ENCODE results near the gene S100B. TPM values are rescaled to one million over a fixed set of nuclear protein-coding genes. Genes with fewer than 3 reads are reported as not detected.

S100B gene
- total RNA-seq, 1 donor from 2014 or later = 29.9 TPM

DNA sequence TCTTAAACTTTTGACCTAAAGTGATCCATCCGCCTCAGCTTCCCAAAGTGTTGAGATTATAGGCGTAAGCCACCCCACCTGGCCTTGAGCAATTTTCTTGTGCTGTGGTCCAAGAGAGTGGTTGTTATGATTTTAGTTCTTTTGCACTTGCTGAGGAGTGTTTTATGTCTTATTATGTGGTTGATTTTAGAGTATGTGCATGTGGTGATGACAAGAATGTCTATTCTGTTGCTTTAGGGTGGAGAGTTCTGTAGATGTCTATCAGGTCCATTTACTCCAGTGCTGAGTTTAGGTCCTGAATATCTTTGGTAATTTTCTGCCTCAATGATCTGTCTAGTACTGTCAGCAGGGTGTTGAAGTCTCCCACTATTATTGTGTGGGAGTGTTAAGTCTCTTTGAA is 11.2 kb upstream of the S100B start:
- DNase-seq (ENCODE audit: low read depth, low spot score) = no peak
- no peak overlapping the region for H3K4me3 Mint-ChIP-seq
- peaks cover 15% of the 10 kb centered on the region for H3K4me1 Mint-ChIP-seq
- H3K27ac Mint-ChIP-seq (ENCODE audit: unreplicated experiment) = no peak overlapping the region
- H3K27me3 Mint-ChIP-seq (ENCODE audit: low read depth) = no peaks in the 10 kb centered on the region
- peaks cover 16% of the 10 kb centered on the region for H3K9me3 Mint-ChIP-seq
- H3K36me3 Mint-ChIP-seq (ENCODE audit: low read depth) = no peaks in the 10 kb centered on the region
- TF ChIP-seq, protein P1, sequence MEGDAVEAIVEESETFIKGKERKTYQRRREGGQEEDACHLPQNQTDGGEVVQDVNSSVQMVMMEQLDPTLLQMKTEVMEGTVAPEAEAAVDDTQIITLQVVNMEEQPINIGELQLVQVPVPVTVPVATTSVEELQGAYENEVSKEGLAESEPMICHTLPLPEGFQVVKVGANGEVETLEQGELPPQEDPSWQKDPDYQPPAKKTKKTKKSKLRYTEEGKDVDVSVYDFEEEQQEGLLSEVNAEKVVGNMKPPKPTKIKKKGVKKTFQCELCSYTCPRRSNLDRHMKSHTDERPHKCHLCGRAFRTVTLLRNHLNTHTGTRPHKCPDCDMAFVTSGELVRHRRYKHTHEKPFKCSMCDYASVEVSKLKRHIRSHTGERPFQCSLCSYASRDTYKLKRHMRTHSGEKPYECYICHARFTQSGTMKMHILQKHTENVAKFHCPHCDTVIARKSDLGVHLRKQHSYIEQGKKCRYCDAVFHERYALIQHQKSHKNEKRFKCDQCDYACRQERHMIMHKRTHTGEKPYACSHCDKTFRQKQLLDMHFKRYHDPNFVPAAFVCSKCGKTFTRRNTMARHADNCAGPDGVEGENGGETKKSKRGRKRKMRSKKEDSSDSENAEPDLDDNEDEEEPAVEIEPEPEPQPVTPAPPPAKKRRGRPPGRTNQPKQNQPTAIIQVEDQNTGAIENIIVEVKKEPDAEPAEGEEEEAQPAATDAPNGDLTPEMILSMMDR (conservative IDR thresholded peaks at IDR 0.05) = no peak

DNA sequence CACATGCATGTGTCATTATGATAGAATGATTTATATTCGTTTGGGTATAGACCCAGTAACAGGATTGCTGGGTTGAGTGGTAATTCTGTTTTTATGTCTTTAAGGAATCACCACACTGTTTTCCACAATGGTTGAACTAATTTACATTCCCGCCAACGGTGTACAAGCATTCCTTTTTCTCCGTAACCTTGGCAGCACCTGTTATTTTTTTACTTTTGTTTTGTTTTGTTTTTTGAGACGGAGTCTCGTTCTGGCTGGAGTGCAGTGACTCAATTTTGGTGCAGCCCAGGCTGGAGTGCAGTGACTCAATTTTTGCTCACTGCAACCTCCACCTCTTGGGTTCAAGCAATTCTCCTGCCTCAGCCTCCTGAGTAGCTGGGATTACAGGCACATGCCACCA is 8.5 kb upstream of the S100B start:
- Mint-ChIP-seq H3K4me1 (no peaks in the 10 kb centered on the region), H3K27ac (ENCODE audit: unreplicated experiment) (no peak overlapping the region), H3K4me3 (no peak overlapping the region), H3K27me3 (ENCODE audit: low read depth) (no peaks in the 10 kb centered on the region), H3K9me3 (peaks cover 10% of the 10 kb centered on the region), H3K36me3 (ENCODE audit: low read depth) (no peaks in the 10 kb centered on the region)
- TF ChIP-seq, protein P1 (conservative IDR thresholded peaks at IDR 0.05) = no peak
- no peak for DNase-seq (ENCODE audit: low read depth, low spot score)

DNA sequence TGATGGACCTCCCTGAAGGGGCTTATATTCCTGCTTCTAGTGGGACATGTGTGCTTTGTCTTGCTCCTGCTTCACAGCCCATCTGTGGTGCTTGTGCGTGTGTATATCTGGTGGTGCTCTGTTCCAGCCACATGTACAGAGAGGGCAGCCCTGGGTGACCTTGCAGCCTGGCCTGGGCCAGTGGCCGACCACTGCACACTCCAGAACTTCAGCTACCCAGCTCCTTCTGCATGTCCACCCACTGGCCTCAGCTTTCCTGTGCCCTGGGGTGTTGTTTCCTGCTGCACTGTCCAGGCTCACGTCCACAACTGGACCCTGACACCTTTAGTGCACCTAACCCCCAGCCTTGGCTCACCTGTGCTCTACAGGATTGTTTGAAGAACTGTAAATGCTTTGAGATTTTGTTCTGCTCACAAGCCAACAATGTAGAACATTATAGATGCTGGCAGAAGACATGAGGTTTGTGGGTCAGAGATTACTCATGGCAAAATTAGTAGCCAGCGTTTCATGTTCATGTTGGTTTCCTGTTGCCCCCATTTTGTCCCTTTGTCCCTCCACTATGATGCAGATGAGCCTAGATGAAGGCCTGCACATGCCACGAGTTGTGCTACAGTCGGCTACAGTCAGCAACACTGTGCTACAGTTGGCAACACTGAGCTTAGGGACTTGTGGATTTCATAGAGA is 5.3 kb upstream of the S100B start:
- H3K4me1 Mint-ChIP-seq = peaks cover 9% of the 10 kb centered on the region
- no peak for DNase-seq (ENCODE audit: low read depth, low spot score)
- no peaks in the 10 kb centered on the region for H3K36me3 Mint-ChIP-seq (ENCODE audit: low read depth)
- H3K27ac Mint-ChIP-seq (ENCODE audit: unreplicated experiment) = no peak overlapping the region
- TF ChIP-seq, protein P1 (conservative IDR thresholded peaks at IDR 0.05) = no peak
- H3K4me3 Mint-ChIP-seq = no peak overlapping the region
- peaks cover 11% of the 10 kb centered on the region for H3K9me3 Mint-ChIP-seq
- no peaks in the 10 kb centered on the region for H3K27me3 Mint-ChIP-seq (ENCODE audit: low read depth)

DNA sequence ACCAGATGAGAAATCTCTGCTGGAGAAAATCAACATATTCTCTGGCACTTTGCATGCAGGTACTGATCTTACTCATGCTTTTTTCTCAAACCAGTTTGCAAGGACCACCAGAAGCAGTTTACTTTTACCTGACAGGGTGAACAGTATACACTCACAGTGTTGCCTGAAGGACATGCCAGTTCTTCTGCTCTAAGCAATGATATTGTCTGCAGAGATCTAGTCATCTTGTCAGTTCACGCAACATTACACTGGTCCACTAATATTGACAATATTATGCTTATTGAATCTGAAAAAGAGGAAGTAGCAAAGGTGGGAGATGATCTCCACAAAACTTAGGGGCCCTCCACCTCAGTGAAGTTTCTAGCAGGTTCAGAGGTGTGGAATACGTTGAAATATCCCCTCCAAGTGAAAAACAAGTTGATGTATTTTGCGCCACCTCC is 3.8 kb upstream of the S100B start:
- Mint-ChIP-seq H3K9me3 (peaks cover 9% of the 10 kb centered on the region), H3K36me3 (ENCODE audit: low read depth) (no peaks in the 10 kb centered on the region), H3K4me1 (peaks cover 24% of the 10 kb centered on the region), H3K27ac (ENCODE audit: unreplicated experiment) (no peak overlapping the region), H3K4me3 (no peak overlapping the region), H3K27me3 (ENCODE audit: low read depth) (no peaks in the 10 kb centered on the region)
- no peak for DNase-seq (ENCODE audit: low read depth, low spot score)
- TF ChIP-seq, protein P1 (conservative IDR thresholded peaks at IDR 0.05) = no peak

DNA sequence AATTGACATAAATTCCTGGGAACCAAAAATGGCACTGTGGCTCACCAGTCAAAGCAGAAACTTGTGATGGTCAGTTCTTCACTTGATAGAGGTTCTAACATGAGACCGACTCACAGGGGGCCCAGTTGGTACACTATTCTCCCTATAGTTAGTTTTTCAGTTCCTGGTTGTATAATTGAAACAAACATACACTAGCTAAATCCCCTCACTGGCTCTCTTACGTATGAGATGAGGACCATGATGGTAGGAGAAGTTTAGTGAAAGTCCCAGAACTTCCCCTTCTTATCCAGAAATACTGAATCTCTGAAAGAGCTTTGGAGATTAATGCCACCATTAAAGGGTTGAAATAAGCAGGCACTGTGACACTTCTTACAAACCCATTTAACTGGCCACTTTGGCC is 2.8 kb upstream of the S100B start:
- TF ChIP-seq, protein P1 (conservative IDR thresholded peaks at IDR 0.05) = no peak
- Mint-ChIP-seq H3K27me3 (ENCODE audit: low read depth) (no peaks in the 10 kb centered on the region), H3K36me3 (ENCODE audit: low read depth) (no peaks in the 10 kb centered on the region), H3K4me3 (no peak overlapping the region), H3K27ac (ENCODE audit: unreplicated experiment) (no peak overlapping the region), H3K4me1 (peaks cover 35% of the 10 kb centered on the region), H3K9me3 (peaks cover 6% of the 10 kb centered on the region)
- DNase-seq (ENCODE audit: low read depth, low spot score) = no peak
